ENCODE measurements around the gene LINGO3. TPM values are rescaled to one million over a fixed set of nuclear protein-coding genes. Genes with fewer than 3 reads are reported as not detected.

The LINGO3 gene
- total and polyA plus RNA-seq, 10 donors: 0.26 to 2.6 (median 0.76) TPM

DNA sequence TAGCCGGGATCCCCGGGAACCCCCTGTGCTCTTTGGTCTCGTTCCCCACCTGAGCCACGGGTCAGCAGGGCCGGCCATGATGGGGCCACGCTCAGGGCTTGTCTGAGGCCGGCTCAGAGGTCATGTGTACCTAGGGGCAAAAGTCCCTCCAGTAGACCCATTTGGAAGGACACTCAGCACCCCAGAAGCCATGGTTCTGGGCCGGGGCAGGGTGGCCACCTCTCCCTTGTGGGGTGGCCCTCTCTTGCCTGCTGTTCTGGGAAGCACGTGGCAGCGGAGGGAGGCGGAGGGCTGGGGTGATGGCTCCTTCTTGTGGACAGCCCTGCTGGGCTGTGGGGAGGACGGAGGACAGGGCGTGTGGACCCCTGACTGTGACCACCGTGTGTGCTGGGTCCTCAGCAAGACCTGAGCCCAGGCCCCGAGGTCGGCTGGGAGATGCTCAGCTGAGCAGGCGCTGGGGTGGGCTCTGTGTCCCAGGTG lies 19.6 kb downstream of the LINGO3 start:
- intact Hi-C loops (cut with DNase I; ENCODE audit: low total_unique reads): no loop called here
- peak overlapping the region in 7 of 8 donors; percentile 91 to 99 (median 93) for H3K27ac ChIP-seq
- WGBS, 5 donors: 72 to 89% (median 76%) methylated on average over 9 to 17 of the region's 17 CpGs

DNA sequence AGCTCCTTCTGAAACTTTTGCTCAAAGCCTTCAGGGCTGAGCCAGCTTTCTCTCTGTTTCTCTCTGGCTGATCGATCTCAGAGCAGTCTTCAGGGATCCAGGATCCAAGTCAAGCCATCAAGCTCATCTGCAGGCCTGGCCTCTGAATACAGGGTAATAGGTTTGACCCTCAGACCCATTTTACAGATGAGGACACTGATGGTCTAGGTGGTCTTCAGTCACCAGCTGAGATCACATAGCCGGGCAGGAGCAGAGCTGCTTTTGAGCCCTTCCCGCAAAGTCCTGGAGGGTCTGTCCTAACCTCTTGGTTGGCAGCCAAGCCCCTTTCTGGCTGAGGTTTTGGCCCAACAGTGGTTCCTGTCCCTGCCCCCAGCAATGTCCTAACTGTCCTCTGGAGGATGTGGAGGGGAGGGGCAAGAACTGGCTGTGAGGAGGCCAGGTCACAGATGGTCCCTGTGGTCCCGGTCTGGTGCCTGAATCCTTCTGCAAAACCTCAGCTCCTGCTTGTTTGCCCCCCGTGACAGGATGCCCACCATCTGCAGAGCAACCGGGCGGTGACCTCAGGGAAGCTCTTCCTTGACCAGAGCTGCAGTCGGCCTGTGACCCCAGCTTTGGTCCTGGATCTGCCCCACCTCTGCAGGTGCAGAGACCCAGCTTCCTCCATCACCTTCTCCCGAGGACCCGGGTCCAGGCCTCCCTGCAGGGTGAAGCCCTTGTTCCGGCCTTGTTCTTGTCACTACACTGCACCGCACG lies 20.2 kb downstream of the LINGO3 start:
- Histone ChIP-seq H3K9me3 (no peaks in the 10 kb centered on the region), H3K27me3 (replicated peaks in 1 of 7) (peaks cover 0 to 42% (median 34%) of the 10 kb centered on the region in 7 donors), H3K4me3 (peak overlapping the region in 1 of 8 donors; percentile 85), H3K27ac (peak overlapping the region in 7 of 8 donors; percentile 91 to 99 (median 93)), H3K36me3 (peaks cover 0 to 17% (median 1%) of the 10 kb centered on the region in 6 donors), H3K4me1 (peaks cover 22 to 100% (median 62%) of the 10 kb centered on the region in 6 donors)
- intact Hi-C loops (cut with DNase I; ENCODE audit: low total_unique reads): no loop called here
- TF ChIP-seq POLR2AphosphoS5 (IDR thresholded peaks at IDR 0.05) (peak in 1 of 3 donors; percentile 49), POLR2A (IDR thresholded peaks at IDR 0.05) (no peak)
- DNase-seq: no peak
- 46 to 68% (median 55%) methylated on average over 13 of the region's 13 CpGs for WGBS, 5 donors

More for the DNA sequence above, 19.6 kb downstream of the LINGO3 start:
- no peaks in the 10 kb centered on the region for H3K9me3 ChIP-seq
- peaks cover 21 to 100% (median 59%) of the 10 kb centered on the region in 6 donors for H3K4me1 ChIP-seq
- peaks cover 0 to 23% (median 3%) of the 10 kb centered on the region in 6 donors for H3K36me3 ChIP-seq
- H3K4me3 ChIP-seq: peak overlapping the region in 1 of 8 donors; percentile 85
- peak; percentile 84 for DNase-seq
- TF ChIP-seq, protein P1, sequence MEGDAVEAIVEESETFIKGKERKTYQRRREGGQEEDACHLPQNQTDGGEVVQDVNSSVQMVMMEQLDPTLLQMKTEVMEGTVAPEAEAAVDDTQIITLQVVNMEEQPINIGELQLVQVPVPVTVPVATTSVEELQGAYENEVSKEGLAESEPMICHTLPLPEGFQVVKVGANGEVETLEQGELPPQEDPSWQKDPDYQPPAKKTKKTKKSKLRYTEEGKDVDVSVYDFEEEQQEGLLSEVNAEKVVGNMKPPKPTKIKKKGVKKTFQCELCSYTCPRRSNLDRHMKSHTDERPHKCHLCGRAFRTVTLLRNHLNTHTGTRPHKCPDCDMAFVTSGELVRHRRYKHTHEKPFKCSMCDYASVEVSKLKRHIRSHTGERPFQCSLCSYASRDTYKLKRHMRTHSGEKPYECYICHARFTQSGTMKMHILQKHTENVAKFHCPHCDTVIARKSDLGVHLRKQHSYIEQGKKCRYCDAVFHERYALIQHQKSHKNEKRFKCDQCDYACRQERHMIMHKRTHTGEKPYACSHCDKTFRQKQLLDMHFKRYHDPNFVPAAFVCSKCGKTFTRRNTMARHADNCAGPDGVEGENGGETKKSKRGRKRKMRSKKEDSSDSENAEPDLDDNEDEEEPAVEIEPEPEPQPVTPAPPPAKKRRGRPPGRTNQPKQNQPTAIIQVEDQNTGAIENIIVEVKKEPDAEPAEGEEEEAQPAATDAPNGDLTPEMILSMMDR (IDR thresholded peaks at IDR 0.05 in 8 of 11, conservative IDR thresholded peaks at IDR 0.05 in 3 of 11): no peak
- TF ChIP-seq POLR2A (IDR thresholded peaks at IDR 0.05) (no peak), POLR2AphosphoS5 (IDR thresholded peaks at IDR 0.05) (peak in 1 of 3 donors; percentile 37)
- H3K27me3 ChIP-seq (replicated peaks in 1 of 7): peaks cover 0 to 47% (median 34%) of the 10 kb centered on the region in 7 donors

DNA sequence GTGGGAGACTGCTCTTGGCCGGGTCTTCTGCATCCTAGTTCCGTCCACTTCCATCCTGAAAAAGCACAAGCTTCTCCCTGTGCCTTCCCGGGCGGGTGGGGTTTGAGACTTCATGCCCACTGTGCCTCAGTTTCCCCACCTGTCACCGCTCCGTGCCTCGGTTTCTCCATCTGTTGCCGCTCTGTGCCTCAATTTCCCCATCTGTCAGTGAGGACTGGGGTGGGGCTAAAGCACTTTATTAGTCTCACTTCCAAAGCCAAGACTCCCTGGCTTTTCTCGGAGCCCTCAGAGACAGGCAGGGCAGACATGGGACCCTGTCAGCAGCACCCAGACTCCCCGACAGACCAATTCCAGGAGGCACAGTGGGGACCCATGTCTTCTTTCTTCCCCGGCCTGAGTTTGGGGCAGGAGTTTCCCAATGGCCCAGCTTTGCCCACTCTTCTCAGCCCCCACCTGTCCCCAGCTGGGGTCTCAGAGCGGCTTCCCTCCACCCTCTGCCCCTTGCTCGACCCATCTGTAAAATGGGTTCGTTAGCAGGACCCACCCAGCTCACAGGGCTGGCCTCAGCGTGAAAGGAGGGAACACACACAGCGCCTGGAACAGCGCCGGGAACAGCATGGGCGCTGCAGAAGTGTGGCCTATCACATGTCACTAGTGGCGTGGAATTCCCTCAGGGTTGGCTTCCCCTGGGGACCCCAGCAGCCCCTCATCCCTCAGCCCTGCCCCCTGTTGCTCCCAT lies 21.4 kb downstream of the LINGO3 start:
- peak overlapping the region in 4 of 8 donors; percentile 93 to 99 (median 97) for H3K27ac ChIP-seq
- no peak overlapping the region for H3K4me3 ChIP-seq
- H3K27me3 ChIP-seq (replicated peaks in 1 of 7): peaks cover 0 to 30% (median 24%) of the 10 kb centered on the region in 7 donors
- H3K9me3 ChIP-seq: no peaks in the 10 kb centered on the region
- intact Hi-C loops (cut with DNase I; ENCODE audit: low total_unique reads): no loop called here
- TF ChIP-seq, protein P1 (IDR thresholded peaks at IDR 0.05 in 8 of 11, conservative IDR thresholded peaks at IDR 0.05 in 3 of 11): no peak
- TF ChIP-seq POLR2A (IDR thresholded peaks at IDR 0.05) (no peak), POLR2AphosphoS5 (IDR thresholded peaks at IDR 0.05) (no peak)
- no peak for DNase-seq
- H3K4me1 ChIP-seq: peaks cover 24 to 100% (median 63%) of the 10 kb centered on the region in 6 donors
- WGBS, 5 donors: 85 to 95% (median 88%) methylated on average over 19 to 20 of the region's 20 CpGs
- peaks cover 0 to 5% (median 0%) of the 10 kb centered on the region in 6 donors for H3K36me3 ChIP-seq

DNA sequence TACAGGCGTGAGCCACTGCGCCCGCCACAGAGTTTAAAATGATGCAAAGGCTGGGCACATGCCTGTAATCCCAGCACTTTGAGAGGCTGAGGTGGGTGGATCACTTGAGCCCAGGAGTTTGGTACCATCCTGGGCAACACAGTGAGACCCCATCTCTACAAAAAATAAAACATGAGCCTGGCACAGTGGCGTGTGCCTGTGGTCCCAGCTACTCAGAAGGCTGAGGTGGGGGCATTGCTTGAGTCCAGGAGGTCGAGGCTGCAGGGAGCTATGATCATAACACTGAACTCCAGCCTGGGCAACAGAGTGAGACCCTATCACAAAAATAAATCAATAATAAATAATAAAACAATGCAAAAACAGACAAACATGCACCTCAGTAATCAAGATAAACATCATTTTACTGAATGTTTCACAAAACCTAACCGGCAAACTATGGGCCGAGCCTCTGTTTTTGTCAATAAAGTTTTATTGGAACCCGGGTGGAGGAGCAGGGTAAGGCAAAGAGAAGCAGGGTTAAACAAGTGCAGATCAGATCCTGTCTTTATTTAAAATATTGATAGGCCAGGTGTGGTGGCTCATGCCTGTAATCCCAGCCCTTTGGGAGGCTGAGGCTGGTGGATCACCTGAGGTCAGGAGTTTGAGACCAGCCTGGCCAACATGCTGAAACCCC lies 24.0 kb downstream of the LINGO3 start:
- H3K9me3 ChIP-seq: no peaks in the 10 kb centered on the region
- peaks cover 0 to 5% (median 0%) of the 10 kb centered on the region in 7 donors for H3K27me3 ChIP-seq (replicated peaks in 1 of 7)
- H3K4me3 ChIP-seq: no peak overlapping the region
- TF ChIP-seq POLR2AphosphoS5 (IDR thresholded peaks at IDR 0.05): no peak
- TF ChIP-seq, protein P1 (IDR thresholded peaks at IDR 0.05 in 8 of 11, conservative IDR thresholded peaks at IDR 0.05 in 3 of 11): no peak
- TF ChIP-seq POLR2A (IDR thresholded peaks at IDR 0.05): no peak
- intact Hi-C loops (cut with DNase I; ENCODE audit: low total_unique reads): no loop called here
- H3K27ac ChIP-seq: peak overlapping the region in 2 of 8 donors; percentile 92 to 99
- WGBS, 5 donors: 82 to 97% (median 95%) methylated on average over 8 of the region's 8 CpGs
- peaks cover 15 to 98% (median 52%) of the 10 kb centered on the region in 6 donors for H3K4me1 ChIP-seq
- peaks cover 0 to 7% (median 0%) of the 10 kb centered on the region in 6 donors for H3K36me3 ChIP-seq
- no peak for DNase-seq

All from spleen (tissue), 11 donors.